GM04503 (cell line): Measurements from ENCODE around the gene ENTR1.
"Not testable (repeated sequence)": the region's sequence is repeated elsewhere in the genome, so short reads cannot be mapped to it uniquely, and the experiment has no call there.

Source experiments
- DNase-seq: peaks from one replicate; pipeline ENCODE4 v3.0.0-alpha.2; 2012; ENCODE audit warnings: low read depth

Gene ENTR1

GRCh38 chr9:136438548-136439480 is 28.4 kb upstream of the ENTR1 start:
- no peak for DNase-seq

- DNase-seq, result no peak
Measured at GRCh38 chr9:136437839-136438547, 27.6 kb upstream of the ENTR1 start.

- peak; percentile 20 for DNase-seq
Measured at GRCh38 chr9:136437430-136437829, 27.0 kb upstream of the ENTR1 start.

DNA sequence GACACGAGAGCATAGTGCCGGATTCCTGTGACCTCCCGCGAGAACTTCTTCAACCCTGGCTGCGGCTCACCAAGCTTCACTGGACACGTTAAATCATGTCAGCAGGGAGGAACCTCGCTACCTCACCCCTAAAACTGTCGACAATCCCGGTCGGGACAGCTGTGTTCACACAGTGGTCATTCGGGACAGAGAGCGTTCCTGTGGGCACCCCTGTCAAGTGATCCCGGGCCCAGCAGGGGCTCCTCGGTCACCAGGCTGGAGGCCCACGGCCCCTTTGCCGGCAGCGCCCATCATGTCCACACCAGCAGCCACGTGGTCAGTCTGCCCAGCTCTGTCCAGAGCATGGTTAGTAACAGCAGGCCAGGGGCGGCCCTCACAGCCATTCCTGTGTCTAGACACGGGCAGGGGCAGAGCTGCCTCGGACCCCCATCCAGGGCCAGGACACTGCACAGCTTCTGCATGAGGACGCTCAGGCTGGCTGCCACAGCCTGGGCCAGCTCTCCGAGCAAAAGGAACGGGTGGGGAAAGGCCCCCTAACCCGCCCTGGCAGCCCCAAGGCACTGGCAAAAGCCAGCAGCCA is 25.7 kb upstream of the ENTR1 start:
- no peak for DNase-seq

DNA sequence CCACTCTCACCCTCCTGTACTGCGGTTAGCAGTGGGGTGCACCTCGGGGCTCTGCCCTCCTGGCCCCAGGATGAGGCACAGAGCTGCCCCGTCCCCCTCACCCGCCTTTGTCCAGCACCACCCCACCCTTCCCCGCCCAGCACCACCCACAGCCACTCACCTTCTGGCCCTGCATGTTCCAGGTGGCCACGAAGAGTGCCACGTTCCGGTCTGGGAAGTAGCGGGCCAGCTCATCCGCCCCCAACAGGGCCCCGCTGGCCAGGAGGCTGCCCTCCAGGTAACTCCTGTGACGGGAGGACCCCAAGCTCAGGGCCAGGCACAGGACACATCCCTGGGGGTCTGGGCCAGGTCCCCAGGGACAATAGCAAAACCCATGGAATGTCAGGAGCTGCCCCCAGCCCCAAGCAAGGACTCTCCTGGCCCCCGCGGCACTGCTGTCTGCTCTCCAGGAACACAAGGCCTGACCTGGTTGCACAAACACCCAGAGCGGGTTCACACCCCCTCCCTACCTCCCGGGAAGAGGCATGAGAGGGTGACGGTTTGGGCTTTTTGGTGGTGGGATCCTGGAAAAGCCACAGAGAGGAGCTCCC is 24.3 kb upstream of the ENTR1 start:
- DNase-seq, result no peak

DNA sequence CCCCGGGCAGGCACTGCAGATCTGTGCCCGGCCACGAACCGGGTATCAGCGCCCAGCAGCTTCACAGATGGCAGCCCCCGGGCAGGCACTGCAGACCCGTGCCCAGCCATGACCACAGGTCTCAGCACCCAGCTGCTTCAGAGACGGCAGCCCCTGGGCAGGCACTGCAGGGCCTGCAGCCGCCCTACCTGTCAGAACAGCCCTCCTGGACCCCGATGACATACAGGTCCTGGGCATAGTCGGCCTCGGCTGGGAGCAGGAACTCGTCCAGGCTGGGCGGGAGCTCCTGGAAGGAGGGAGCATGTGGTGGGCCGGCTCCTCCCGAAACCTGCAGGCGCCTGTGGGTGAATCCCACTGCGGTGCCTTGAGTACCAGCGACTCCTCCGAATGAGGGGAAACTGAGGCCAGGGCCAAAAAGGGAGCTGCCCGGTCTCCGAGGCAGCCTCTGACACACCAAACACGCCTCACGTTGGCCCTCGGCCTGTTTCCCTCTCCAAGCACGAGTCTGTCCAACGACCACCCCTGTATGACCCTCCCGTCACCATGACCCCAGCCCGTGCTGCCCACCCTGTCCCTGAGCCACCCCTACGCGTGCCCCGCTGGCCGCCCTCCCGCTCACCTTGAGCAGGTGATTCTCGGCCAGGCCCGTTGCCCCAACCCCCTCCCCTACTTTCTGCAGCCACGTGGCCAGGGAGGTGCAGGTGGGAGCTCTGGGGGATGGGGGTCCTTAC is 23.6 kb upstream of the ENTR1 start:
- no peak for DNase-seq

DNA sequence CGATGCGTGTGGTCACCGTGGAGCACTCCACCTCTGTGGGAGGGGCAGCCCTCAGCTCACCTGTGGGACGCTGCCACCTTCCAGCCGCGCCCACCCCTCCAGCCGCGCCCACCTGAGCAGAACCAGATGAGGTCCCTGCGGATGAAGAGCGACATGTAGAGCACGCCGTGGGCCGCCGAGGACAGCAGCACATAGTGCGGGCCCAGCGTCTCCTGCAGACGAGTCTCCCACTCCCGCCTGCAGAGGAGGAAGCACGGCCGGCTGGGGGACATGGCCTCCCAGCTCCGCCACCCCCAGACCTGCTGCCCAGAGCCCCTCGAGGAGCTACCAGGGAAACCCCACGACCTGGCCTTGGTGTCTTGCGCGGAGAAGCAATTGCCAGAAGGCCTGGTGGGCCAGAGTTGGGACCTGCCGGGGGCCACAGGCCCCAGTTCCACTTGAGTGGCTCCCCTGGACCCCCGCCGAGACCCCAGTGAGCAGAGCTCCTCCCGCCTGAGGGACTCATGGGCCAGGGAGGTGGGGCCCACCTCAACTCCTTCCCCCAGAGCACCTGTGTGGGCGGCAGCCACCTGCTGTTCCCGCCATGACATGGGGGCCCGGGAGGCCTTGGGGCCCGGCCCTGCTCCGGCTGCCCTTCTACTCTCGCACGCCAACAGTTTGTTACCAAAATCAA is 22.8 kb upstream of the ENTR1 start:
- DNase-seq, result no peak

DNA sequence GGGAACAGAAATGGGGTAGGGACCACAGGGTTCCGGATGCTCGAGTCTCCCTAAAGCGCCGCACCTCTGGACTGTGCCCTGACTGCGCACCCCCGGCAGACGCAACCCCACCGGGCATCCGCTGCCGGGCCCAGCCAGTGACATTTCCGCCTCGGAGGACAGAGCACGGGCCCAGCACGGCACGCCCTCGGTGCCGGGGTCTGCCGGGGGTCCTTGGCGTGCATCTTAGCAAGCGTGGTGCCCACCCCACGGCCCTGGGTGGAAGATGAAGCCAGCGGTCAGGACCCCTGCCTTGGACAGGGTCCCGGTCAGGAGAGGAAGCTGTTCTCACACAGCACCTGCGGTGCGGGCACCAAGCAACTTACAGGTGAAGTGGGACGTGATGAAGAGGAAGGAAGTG is 22.2 kb upstream of the ENTR1 start:
- no peak for DNase-seq

- no peak for DNase-seq
Measured at GRCh38 chr9:136431782-136432350, 21.5 kb upstream of the ENTR1 start.

DNA sequence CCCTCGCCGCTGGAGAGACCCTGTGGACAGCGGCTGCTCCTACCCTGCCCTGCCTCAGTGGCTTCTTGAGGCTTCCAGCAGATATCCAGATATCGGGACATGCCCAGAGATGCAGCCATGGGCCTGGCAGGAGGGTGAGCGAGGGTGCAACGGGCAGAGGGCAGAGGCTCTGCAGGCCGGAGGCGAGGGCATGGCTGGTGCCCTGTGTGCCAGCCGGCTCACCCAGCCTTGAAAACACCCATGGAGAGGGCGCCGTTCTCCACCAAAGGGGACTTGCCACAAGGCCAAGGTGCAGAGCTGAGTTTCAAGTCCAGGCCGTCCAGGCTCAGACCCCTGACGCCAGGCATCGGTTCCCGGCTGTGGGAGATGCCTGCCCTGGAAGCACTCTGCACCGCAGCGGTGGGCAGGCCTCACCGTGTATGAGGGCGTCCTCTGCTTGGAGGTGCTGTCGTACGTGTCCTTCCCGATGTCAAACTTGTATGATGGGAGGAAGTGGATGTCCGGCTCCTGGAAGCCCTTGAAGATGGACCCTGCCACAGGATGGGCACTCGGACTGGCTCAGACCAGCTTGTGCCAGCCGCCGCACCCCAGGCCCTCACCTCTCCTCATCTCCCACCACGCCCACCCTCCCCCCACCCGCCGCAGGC is 20.3 kb upstream of the ENTR1 start:
- DNase-seq, result no peak

GRCh38 chr9:136429683-136430491 is 19.5 kb upstream of the ENTR1 start:
- no peak for DNase-seq

GRCh38 chr9:136429075-136429628 is 18.7 kb upstream of the ENTR1 start:
- no peak for DNase-seq

GRCh38 chr9:136426787-136427186 is 16.4 kb upstream of the ENTR1 start:
- no peak for DNase-seq

- not testable (repeated sequence) for DNase-seq
Measured at GRCh38 chr9:136425367-136425766, 15.0 kb upstream of the ENTR1 start.

DNA sequence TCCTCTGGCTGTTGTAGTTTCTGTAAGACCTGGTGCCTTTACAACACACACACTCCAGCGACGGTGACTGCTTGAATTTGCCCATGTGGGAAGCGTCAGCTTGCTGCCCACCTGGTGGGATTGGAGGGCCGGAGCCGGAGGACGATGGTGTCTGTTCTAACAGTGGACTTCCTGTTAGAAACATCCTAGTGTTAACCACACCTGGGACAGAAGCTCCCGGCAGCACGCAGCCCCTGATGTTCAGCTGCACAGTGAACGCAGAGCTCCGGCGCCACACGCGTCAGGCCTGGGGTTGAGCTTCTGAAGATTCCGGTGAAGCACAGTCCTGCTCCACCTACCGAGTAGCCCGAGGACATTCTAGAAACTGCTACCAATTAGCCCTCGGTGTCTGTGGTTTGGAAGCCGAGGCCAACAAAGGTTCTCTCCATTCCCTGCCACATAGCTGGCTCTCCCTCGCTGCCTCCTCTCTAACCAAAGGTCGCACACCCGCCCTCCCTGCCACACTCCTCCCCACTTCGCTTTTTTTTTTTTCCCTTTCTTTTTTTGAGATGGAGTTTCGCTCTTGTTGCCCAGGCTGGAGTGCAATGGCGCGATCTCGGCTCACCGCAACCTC is 14.4 kb upstream of the ENTR1 start:
- DNase-seq, result no peak

DNA sequence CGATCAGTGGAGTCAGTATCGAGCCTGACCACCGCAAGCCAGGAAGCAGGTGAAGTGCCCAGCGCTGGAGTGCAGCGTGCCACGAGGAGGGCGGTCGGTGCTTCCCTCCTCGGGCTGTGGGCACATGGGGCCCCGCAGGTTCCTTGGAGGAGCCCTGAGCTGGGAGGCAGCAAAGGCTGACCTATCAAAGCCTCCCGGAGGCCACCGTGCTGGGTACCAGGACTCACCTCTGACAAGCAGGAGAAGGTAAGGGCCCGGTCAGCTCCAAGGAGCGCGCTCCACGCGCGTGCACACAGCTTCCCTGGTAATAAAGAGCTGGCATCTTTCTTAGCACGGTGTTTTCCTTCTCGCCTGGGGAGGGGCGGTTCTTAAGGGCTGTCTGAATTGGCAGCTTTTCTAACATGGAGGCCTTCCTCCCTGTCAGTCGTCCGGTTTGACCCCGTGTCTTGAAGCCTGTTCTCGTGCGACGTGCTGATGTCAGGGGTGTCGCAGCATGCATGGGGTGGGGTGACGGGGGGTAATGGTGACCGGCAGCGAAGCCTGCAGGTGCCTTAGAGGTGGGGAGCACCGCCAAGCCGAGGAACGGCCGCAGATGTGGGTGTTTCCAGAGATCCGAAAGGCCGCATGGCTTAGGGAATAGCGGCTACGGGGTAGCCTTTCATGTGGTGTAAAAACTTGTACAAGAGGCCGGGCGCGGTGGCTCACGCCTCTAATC is 13.2 kb upstream of the ENTR1 start:
- no peak for DNase-seq

DNA sequence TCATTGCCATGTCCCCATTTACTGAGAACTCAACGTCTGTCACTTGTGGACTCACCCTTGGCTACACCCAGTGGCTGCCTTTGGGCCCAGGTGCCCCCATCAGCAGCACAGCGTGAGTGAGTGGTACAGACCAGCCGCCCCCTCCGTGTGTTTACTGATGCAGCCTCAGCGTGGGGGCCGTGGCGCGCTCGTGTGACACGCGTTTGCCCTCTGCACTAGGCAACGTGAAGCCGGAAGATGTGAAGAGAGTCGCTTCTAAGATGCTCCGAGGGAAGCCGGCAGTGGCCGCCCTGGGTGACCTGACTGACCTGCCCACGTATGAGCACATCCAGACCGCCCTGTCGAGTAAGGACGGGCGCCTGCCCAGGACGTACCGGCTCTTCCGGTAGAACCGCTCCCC is 12.5 kb upstream of the ENTR1 start:
- no peak for DNase-seq

DNA sequence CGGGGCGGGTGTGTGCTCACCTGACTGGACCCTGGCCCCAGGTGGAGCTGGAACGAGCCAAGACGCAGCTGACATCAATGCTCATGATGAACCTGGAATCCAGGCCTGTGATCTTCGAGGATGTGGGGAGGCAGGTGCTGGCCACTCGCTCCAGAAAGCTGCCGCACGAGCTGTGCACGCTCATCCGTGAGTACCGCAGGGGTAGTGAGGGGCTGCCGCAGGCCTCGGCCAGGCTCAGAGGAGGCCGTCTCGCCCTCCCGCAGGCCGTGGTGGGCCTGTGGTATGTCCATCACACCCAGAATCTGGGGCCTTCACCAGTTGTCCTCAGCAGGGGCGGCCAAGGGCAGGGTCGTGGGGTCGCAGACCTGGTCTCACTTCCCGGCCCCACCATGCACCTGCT is 11.4 kb upstream of the ENTR1 start:
- DNase-seq, result no peak
